COR-L47 (cell line): Measurements from ENCODE around the gene CENPN.

Experiments
- DNase-seq: peaks from one replicate; lab custom pipeline; 2025; lab: John Stamatoyannopoulos, UW

CENPN gene

GRCh38 chr16:81077076-81077940 lies 70.3 kb downstream of the CENPN start, which contains the start of gene C16orf46:
Gene C16orf46 (minus strand): TSS chr16:81077238. CDS start chr16:81063955, 13,283 bp downstream.
- DNase-seq = peak; percentile 97

GRCh38 chr16:81080233-81080632 lies 73.2 kb downstream of the CENPN start:
- no peak for DNase-seq

GRCh38 chr16:81081014-81081413 lies 74.0 kb downstream of the CENPN start:
- no peak for DNase-seq
